ENCODE data around the gene CCSAP. TPM values are rescaled to one million over a fixed set of nuclear protein-coding genes. Genes with fewer than 3 reads are reported as not detected.

The CCSAP gene
- total RNA-seq, 1 donor from 2014 or later, result 4.4 TPM

Other genes with a start within 250 kb of the CCSAP start
- gene RAB4A, start 71.9 kb downstream of the CCSAP start, total RNA-seq, result 50.2 TPM
- gene ACTA1, start 91.0 kb upstream of the CCSAP start, total RNA-seq, result not detected
- gene NUP133, start 165.3 kb upstream of the CCSAP start, total RNA-seq, result 27.9 TPM
- 15.1 TPM for gene ABCB10, start 215.7 kb upstream of the CCSAP start, total RNA-seq

Data from mesenteric fat pad (tissue), 1 donor.